WTC11 (cell line): Measurements from ENCODE around the gene ZNF221. TPM values are rescaled to one million over a fixed set of nuclear protein-coding genes. Genes with fewer than 3 reads are reported as not detected.

Experiments used
- ATAC-seq: fragments of 200-7000 bp; cut with Tn5 transposase; 2 replicates; pipeline ENCODE4 v1.10.0; 2021; ENCODE audit warnings: mild to moderate bottlenecking, moderate library complexity
- Bru-seq: library from RNA; stranded (reverse); fragments of 400-500 nt; gene quantifications from one replicate; lab custom pipeline; 2021; lab: Mats Ljungman, UMichigan
- CTCF ChIA-PET: fragments of 300-600 bp; sonication (Branson Sonifier 250); formaldehyde crosslinking; loops from one replicate; lab custom pipeline; 2021; ENCODE audit warnings: antibody characterized with exemption; lab: Charles Lee
- POLR2A ChIA-PET: fragments of 350-600 bp; sonication (Branson Sonifier 250); formaldehyde crosslinking; loops from one replicate; lab custom pipeline; 2021; ENCODE audit warnings: antibody characterized with exemption; lab: Charles Lee
- DNase-seq: peaks from one replicate; pipeline ENCODE4 v3.0.0; 2021; ENCODE audit warnings: low spot score
- H3K27ac Mint-ChIP-seq: 2 replicates; pipeline ENCODE4 v1.8.0; 2021; ENCODE audit warnings: mixed read lengths
- H3K27me3 Mint-ChIP-seq: 2 replicates; pipeline ENCODE4 v1.8.0; 2021; ENCODE audit warnings: low read depth, mild to moderate bottlenecking, moderate library complexity, mixed read lengths
- H3K36me3 Mint-ChIP-seq: 2 replicates; pipeline ENCODE4 v1.8.0; 2021; ENCODE audit warnings: mixed read lengths
- H3K4me1 Mint-ChIP-seq: 2 replicates; pipeline ENCODE4 v1.8.0; 2022; ENCODE audit warnings: mixed read lengths
- H3K4me3 Mint-ChIP-seq: 2 replicates; pipeline ENCODE4 v1.8.0; 2021; ENCODE audit warnings: mild to moderate bottlenecking, moderate library complexity, mixed read lengths
- H3K9me3 Mint-ChIP-seq: 2 replicates; pipeline ENCODE4 v1.8.0; 2021; ENCODE audit warnings: mixed read lengths
- FOXK1 ChIP-seq: sonication (generic); formaldehyde crosslinking; IDR thresholded peaks from 2 replicates; pipeline ENCODE4 v1.8.0; 2022; ENCODE audit warnings: mild to moderate bottlenecking, moderate library complexity, missing genetic modification reagents
- GABPB1 ChIP-seq: sonication (generic); formaldehyde crosslinking; IDR thresholded peaks from 2 replicates; pipeline ENCODE4 v1.8.1; 2023; ENCODE audit warnings: mild to moderate bottlenecking, missing genetic modification reagents
- MYBL2 ChIP-seq: sonication (generic); formaldehyde crosslinking; IDR thresholded peaks from 2 replicates; pipeline ENCODE4 v1.8.1; 2023; ENCODE audit warnings: mild to moderate bottlenecking, moderate library complexity, missing genetic modification reagents
- NR2C2 ChIP-seq: sonication (generic); formaldehyde crosslinking; IDR thresholded peaks from 2 replicates; pipeline ENCODE4 v1.8.0; 2022; ENCODE audit warnings: mild to moderate bottlenecking, missing genetic modification reagents
- NR3C1 ChIP-seq: sonication (generic); formaldehyde crosslinking; conservative IDR thresholded peaks from 2 replicates; pipeline ENCODE4 v1.8.1; 2023; ENCODE audit warnings: low read depth, mild to moderate bottlenecking, missing genetic modification reagents
- RELA ChIP-seq: sonication (generic); formaldehyde crosslinking; IDR thresholded peaks from 2 replicates; pipeline ENCODE4 v1.8.1; 2022; ENCODE audit warnings: missing genetic modification reagents, mild to moderate bottlenecking, borderline replicate concordance
- SMAD4 ChIP-seq: sonication (generic); formaldehyde crosslinking; IDR thresholded peaks from 2 replicates; pipeline ENCODE4 v1.8.0; 2022; ENCODE audit warnings: mild to moderate bottlenecking, missing genetic modification reagents
- SP1 ChIP-seq: sonication (generic); formaldehyde crosslinking; conservative IDR thresholded peaks from 2 replicates; pipeline ENCODE4 v1.8.1; 2022; ENCODE audit warnings: missing genetic modification reagents
- ZBTB21 ChIP-seq: sonication (generic); formaldehyde crosslinking; IDR thresholded peaks from 2 replicates; pipeline ENCODE4 v1.8.1; 2023; ENCODE audit warnings: mild to moderate bottlenecking, missing genetic modification reagents, borderline replicate concordance
- ZNF121 ChIP-seq: sonication (generic); formaldehyde crosslinking; IDR thresholded peaks from 2 replicates; pipeline ENCODE4 v1.8.0; 2023; ENCODE audit warnings: missing genetic modification reagents
- ZNF232 ChIP-seq: sonication (generic); formaldehyde crosslinking; IDR thresholded peaks from 2 replicates; pipeline ENCODE4 v1.8.0; 2022; ENCODE audit warnings: mild to moderate bottlenecking, missing genetic modification reagents
- ZNF317 ChIP-seq: sonication (generic); formaldehyde crosslinking; IDR thresholded peaks from 2 replicates; pipeline ENCODE4 v1.8.1; 2023; ENCODE audit warnings: low read depth, mild to moderate bottlenecking, moderate library complexity, missing genetic modification reagents, borderline replicate concordance
- ZNF671 ChIP-seq: fragments of 250-450 bp; sonication (Bioruptor Pico); IDR thresholded peaks from 2 replicates; pipeline ENCODE4 v1.8.0; 2021; ENCODE audit warnings: mild to moderate bottlenecking
- long read RNA-seq, 3 experiments: library from RNA in 1 of 3; library from capped mRNA in 1 of 3; library from polyadenylated mRNA in 1 of 3; unstranded in 2 of 3; stranded (forward) in 1 of 3; transcript quantifications; one replicate each; pipeline ENCODE4 v2.0.0, GENCODE V29; 2021
- total RNA-seq: library from RNA; stranded (reverse); gene quantifications from 3 replicates; pipeline ENCODE4 v1.2.3, GENCODE V29; 2021
- TF ChIP-seq, protein P1 (sequence below): sonication (generic); formaldehyde crosslinking; IDR thresholded peaks from 2 replicates; pipeline ENCODE4 v1.8.1; 2023; ENCODE audit warnings: mild to moderate bottlenecking, missing genetic modification reagents, moderate library complexity
- TF ChIP-seq, protein P2 (sequence below): sonication (generic); formaldehyde crosslinking; IDR thresholded peaks from 2 replicates; pipeline ENCODE4 v1.8.0; 2022; ENCODE audit warnings: mild to moderate bottlenecking, missing genetic modification reagents
- TF ChIP-seq, protein P3 (sequence below): fragments of 250-450 bp; sonication (Bioruptor Pico); IDR thresholded peaks from 2 replicates; pipeline ENCODE4 v2.1.2; 2022; ENCODE audit warnings: mild to moderate bottlenecking, moderate library complexity
- TF ChIP-seq, protein P4 (sequence below): sonication (generic); formaldehyde crosslinking; IDR thresholded peaks from 2 replicates; pipeline ENCODE4 v1.8.0; 2022; ENCODE audit warnings: mild to moderate bottlenecking, missing genetic modification reagents
- TF ChIP-seq, protein P5 (sequence below): sonication (generic); formaldehyde crosslinking; IDR thresholded peaks from 2 replicates; pipeline ENCODE4 v1.8.1; 2022; ENCODE audit warnings: mild to moderate bottlenecking, missing genetic modification reagents, moderate library complexity, borderline replicate concordance

The ZNF221 gene
- total RNA-seq: 7.0 to 7.6 TPM (median 7.2 TPM) in 3 replicates
- Bru-seq, nascent RNA: percentile 76 among the genes with signal in this experiment
- long read RNA-seq, experiment 1, partial matches to known transcripts: 0 of 7 reads
- long read RNA-seq, experiment 1, other reads (novel, unspliced or antisense): 6 of 7 reads
- long read RNA-seq, experiment 2, partial matches to known transcripts: 0 of 1 reads
- long read RNA-seq, experiment 2, other reads (novel, unspliced or antisense): 1 of 1 reads
- long read RNA-seq, experiment 3: 0 reads

DNA sequence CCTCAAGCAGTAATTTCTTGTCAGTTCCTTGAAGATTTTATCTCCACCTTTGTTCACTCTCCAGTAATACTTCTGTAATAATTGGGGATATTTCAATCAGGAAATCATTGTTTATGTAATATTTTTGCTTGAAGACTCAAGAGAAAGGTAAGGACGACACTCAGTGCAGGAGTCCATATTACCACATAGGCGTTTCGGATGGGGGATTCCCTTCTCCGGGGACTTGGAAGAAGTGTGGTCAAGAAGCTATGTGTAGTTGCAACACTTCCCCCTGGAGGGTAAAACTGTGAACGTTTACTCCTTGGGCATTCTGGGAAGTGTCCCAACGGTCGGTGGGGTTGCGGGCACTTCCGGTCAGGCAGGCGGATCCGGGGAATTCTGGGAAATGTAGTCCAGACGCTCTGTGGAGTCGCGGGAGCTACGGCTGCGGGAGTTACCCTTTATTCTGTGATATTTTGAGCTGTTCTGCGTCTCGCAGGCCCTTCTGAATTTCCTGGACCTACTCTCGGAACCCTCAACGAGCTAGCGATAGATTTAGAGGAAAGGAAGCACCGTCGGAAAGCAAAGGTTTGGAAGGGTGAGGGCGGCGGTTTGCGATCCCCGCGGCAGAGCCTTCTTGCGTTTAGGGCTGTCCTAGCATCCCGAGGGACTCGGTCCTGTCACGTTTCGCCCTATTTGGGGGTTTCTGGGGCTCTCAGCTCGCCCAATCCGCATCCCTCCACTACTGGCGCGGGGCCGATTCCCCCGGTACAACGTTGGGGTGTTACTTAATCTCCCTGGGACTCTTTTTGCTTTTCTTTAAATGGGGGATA lies at the start of gene ZNF221:
Gene ZNF221 (plus strand): TSS at position 395 of the 812 bp plus-strand sequence. CDS start 11,499 bp downstream, outside the sequence.
- TF ChIP-seq MYBL2 (CRISPR knock-in tag): peak; percentile 95
- TF ChIP-seq, protein P1, sequence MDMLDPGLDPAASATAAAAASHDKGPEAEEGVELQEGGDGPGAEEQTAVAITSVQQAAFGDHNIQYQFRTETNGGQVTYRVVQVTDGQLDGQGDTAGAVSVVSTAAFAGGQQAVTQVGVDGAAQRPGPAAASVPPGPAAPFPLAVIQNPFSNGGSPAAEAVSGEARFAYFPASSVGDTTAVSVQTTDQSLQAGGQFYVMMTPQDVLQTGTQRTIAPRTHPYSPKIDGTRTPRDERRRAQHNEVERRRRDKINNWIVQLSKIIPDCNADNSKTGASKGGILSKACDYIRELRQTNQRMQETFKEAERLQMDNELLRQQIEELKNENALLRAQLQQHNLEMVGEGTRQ (CRISPR knock-in tag): peak; percentile 68
- no peak for TF ChIP-seq RELA (CRISPR knock-in tag)
- TF ChIP-seq, protein P2, sequence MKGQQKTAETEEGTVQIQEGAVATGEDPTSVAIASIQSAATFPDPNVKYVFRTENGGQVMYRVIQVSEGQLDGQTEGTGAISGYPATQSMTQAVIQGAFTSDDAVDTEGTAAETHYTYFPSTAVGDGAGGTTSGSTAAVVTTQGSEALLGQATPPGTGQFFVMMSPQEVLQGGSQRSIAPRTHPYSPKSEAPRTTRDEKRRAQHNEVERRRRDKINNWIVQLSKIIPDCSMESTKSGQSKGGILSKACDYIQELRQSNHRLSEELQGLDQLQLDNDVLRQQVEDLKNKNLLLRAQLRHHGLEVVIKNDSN (CRISPR knock-in tag): peak; percentile 34; the same call in 1 of the 2 replicates
- TF ChIP-seq, protein P3, sequence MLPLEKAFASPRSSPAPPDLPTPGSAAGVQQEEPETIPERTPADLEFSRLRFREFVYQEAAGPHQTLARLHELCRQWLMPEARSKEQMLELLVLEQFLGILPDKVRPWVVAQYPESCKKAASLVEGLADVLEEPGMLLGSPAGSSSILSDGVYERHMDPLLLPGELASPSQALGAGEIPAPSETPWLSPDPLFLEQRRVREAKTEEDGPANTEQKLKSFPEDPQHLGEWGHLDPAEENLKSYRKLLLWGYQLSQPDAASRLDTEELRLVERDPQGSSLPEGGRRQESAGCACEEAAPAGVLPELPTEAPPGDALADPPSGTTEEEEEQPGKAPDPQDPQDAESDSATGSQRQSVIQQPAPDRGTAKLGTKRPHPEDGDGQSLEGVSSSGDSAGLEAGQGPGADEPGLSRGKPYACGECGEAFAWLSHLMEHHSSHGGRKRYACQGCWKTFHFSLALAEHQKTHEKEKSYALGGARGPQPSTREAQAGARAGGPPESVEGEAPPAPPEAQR (CRISPR knock-in tag): 0 out of 2 replicates have a peak, but pooled peaks have one; percentile 35
- TF ChIP-seq, protein P4, sequence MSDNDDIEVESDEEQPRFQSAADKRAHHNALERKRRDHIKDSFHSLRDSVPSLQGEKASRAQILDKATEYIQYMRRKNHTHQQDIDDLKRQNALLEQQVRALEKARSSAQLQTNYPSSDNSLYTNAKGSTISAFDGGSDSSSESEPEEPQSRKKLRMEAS (CRISPR knock-in tag): peak; percentile 60; the same call in 1 of the 2 replicates
- TF ChIP-seq GABPB1 (CRISPR knock-in tag): peak; percentile 81
- peak; percentile 60; the same call in 1 of the 2 replicates for TF ChIP-seq SP1
- peak; percentile 51; the same call in 1 of the 2 replicates for TF ChIP-seq FOXK1 (CRISPR knock-in tag)
- TF ChIP-seq ZNF671 (CRISPR knock-in tag): no peak
- no peak for TF ChIP-seq ZNF317
- DNase-seq (peak; percentile 86), ATAC-seq (peak; percentile 98)
- Mint-ChIP-seq H3K9me3 (peaks cover 66% of the 10 kb centered on the region), H3K4me3 (peak within 1 kb of the TSS; percentile 100), H3K27me3 (peaks cover 31% of the 10 kb centered on the region), H3K4me1 (peaks cover 6% of the 10 kb centered on the region), H3K36me3 (peaks cover 29% of the 10 kb centered on the region), H3K27ac (peak within 1 kb of the TSS; percentile 94; the same call in 1 of the 2 replicates)
- ChIA-PET CTCF (interaction anchor here (0.5 to 1.8 kb wide), 15 partner anchors 10 to 549 kb away, joined by 3 to 20 read pairs (median 4); partner anchors contain the start of genes ZNF155, ZNF180, ZNF283 and ZNF45), POLR2A (interaction anchor here (0.6 to 1.2 kb wide), 2 partner anchors 16 to 184 kb away, joined by 3 read pairs; partner anchors contain the start of gene ZNF45)

DNA sequence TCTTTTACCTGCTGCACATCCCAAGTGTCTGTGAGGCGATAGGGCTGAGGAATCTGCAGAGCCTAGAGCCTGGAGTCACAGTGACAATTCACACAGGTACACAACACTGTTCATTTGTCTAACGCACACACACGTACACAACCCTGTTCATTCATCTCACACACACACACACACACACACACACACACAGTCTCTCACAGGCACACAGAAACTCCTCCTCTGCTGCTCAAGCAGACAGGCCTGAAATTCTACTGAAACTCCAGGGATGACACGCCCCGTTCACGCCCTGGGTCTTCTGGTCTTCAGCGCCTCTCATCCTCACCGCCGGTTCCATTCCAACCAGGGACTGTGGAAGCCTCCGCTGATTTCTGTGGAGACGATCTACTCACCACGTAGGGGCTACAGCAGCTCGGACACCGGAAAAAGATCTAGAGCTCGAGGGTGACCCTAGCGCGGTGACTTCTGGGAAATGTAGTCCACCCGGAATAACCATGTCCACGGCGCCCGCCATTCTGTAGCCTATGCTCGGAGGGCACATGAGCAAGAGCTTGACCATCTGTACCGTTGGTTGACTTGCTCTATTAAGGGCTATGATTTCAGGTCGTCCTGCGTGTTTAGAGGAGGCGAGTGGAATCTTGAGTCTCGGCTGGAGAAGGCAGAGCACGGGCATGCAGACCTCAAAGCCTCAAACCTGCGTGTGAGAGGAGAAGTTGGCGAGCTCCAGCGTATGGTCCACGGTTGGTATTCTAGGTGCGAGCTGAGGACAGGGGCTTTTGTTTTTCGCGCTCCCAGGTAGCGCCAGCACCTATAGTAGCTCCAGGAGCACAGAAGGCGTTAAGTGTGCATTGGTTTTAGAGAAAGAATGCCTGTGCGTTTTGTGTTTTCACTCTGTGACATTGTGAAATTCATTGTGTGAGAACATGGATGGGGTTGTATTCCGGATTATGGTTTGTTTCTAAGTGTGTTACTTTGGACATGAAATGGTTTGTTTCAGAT lies 49.3 kb upstream of the ZNF221 start:
- POLR2A ChIA-PET: interaction anchor here (0.9 to 1.0 kb wide), 2 partner anchors 74 to 83 kb away, joined by 3 read pairs; partner anchors contain the start of gene ZNF283
- peak; percentile 99 for ATAC-seq
- DNase-seq: peak; percentile 79
- Mint-ChIP-seq H3K27ac (peak overlapping the region; percentile 65; the same call in 1 of the 2 replicates), H3K4me3 (peak overlapping the region; percentile 98), H3K27me3 (peaks cover 40% of the 10 kb centered on the region), H3K4me1 (peaks cover 21% of the 10 kb centered on the region), H3K36me3 (peaks cover 60% of the 10 kb centered on the region), H3K9me3 (peaks cover 62% of the 10 kb centered on the region)
- TF ChIP-seq, protein P5, sequence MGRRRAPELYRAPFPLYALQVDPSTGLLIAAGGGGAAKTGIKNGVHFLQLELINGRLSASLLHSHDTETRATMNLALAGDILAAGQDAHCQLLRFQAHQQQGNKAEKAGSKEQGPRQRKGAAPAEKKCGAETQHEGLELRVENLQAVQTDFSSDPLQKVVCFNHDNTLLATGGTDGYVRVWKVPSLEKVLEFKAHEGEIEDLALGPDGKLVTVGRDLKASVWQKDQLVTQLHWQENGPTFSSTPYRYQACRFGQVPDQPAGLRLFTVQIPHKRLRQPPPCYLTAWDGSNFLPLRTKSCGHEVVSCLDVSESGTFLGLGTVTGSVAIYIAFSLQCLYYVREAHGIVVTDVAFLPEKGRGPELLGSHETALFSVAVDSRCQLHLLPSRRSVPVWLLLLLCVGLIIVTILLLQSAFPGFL (CRISPR knock-in tag): no peak
- TF ChIP-seq NR3C1 (CRISPR knock-in tag) (no peak), SMAD4 (no peak), ZBTB21 (CRISPR knock-in tag) (no peak), GABPB1 (CRISPR knock-in tag) (peak; percentile 34; the same call in 1 of the 2 replicates), ZNF121 (CRISPR knock-in tag) (no peak), NR2C2 (peak; percentile 76), ZNF232 (CRISPR knock-in tag) (no peak)
- TF ChIP-seq, protein P4 (CRISPR knock-in tag): peak; percentile 83
- CTCF ChIA-PET: interaction anchor here (0.9 to 1.8 kb wide), 4 partner anchors 34 to 137 kb away, joined by 3 to 9 read pairs (median 6); partner anchors contain the start of genes ZNF221, ZNF283 and ZNF45
